NCI-H1105 (cell line): ENCODE measurements around the gene WDR90.

Source experiments
- DNase-seq: peaks from one replicate; lab custom pipeline; 2025; lab: John Stamatoyannopoulos, UW

Gene WDR90

DNA sequence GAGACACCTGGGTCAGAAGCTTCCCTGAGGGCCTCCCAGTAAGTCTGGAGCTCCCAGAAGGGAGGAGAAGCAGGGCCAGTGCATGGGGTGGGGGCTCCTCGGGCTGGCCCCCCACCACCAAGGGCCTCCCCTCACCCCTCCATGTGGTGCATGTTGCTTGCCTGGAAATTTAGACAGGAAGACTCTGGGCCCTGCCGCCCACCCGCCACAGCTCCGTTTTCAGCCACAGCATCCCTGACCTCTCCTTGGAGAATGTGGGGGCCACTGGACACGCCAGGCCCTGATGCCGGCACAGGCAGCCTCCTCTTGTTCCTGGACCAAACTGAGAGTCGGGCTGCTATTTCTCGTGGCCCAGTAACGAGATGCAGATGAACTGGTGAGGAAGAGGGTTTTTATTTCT lies 10.3 kb upstream of the WDR90 start:
- DNase-seq, result no peak

DNA sequence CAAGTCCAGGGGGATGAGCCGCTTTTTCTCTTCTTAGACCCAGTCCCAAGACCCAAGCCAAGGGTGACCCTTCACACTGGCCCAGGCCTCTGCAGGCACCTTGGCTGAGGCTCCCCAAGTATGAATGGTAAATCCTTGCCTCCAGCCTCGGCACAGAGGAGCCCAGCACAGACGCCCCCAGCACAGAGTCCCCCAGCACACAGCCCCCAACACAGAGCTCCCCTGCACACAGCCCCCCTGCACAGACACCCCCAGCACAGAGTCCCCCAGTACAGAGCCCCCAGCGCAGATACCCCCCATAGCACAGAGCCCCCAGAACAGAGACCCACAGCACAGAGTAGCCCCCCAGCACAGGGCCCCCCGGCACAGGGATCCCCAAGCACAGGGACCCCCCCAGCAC lies 8.6 kb upstream of the WDR90 start:
- no peak for DNase-seq

- peak; percentile 13 for DNase-seq
These were observed 7.6 kb upstream of the WDR90 start, which contains the start of gene MCRIP2 for GRCh38 chr16:641326-642188. TSS of gene MCRIP2 (plus strand) at chr16:641828. CDS start at chr16:641992, 164 bp downstream.

DNA sequence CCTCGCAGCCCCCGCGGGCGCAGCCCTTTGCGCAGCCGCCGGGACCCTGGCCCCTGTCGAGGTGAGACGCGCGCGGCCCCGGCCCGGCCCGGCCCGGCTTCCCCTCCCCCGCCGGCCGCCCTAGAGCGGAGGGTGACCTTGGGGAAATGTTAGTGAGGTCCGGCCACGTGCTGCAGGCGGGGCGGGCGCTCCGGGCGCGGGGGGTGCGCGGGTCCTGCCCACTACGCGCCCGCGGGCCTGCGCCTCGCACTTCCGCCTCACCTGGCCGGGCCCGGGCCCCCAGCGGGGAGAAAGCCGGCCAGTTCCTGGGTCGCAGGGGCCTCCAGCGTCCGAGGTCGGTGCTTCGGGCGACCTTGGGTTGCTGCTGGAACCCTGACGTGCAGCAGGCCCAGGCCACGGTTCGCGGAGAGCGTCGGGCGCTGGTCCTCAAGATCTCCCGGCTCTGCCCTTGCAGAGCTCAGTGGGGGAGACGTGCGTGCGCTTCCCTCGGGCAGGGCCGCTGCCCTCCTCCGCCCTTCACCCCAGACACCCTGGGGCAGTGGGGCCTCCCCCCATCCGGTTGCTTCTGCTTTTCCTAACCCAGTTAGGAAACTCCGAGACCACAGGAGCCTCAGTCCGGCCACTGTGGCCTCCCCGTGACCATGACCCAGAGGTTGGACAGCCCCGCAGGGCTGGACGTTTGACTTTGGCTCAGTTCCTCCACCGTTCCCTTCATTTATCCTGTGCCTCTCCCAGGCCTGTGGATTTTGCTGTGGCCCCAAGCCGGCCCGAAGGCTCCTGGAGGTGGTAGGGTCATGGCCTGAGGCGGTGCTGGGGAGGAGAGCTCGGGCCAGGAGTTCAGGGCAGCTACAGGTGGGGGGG lies 6.7 kb upstream of the WDR90 start:
- no peak for DNase-seq

GRCh38 chr16:643050-643368 lies 6.2 kb upstream of the WDR90 start:
- DNase-seq, result no peak

DNA sequence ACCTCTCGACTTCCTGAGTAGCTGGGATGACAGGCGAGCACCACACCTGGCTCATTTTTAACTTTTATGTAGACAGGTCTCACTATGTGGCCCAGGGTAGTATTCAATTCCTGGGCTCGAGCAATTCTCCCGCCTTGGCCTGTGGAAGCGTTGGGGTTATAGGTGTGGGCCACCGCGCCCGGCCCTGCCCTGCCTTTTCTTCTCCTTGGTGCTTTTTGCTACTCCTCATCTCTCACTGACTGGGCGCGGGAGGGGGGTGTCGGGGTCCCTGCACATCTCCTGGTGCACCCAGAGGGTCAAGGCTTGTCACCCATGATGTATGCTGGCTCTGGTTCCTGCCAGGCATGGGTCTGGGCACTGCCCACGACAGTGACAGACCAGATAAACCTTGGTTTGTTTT lies 4.6 kb upstream of the WDR90 start:
- no peak for DNase-seq

- no peak for DNase-seq
These were observed 3.1 kb upstream of the WDR90 start for GRCh38 chr16:645852-646678.

DNA sequence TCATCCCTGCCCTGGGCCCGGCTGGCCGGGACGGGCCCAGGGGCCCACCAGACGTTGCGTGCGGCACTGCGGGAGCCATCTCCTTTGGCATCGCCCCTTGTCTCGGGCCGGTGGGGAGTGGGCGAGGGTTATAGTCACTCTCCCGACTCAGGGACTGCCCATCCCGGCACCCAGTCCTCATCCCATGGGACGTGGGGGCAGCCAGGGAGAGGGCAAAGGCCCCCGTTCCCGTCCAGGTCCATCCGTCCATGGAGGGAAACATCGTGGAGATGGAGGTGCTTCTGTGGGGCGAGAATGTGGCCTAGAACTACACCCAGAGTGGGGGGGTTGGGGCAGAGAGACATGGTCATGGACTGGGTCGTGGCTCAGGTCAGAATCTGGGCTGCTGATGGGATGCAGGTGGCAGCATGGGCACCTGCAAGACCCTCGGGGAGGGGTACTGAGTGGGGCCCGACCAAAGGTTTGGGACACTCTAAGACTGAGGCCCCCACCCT lies 2.4 kb upstream of the WDR90 start:
- DNase-seq, result no peak

DNA sequence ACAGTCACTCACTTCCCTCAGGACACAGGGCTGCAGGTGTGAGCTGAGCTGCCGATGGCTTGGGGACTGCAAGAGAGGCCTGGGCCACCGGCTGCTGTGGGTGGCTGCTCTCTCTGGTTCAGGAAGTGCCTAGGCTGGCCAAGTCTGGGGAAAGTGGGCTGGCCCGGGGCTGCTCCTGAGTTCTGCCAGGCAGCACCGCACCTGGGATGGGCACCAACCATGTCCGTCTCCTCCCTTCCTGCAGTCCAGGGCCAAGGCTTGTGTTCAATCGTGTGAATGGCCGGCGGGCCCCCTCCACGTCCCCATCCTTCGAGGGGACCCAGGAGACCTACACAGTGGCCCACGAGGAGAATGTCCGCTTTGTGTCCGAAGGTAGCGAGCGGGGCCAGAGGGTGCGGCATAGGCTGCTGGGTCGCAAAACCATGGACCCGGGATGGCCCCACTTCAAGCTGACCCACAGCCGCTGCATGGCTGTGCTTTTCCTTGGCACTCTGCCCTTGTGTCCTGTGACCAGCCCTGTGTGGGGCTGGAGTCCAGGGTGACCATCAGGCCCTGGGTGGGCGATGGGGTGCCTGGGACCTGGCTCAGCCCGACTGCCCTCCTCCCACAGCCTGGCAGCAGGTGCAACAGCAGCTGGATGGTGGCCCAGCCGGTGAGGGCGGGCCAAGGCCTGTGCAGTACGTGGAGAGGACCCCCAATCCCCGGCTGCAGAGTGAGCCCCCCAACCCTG lies 1.8 kb upstream of the WDR90 start:
- no peak for DNase-seq

DNA sequence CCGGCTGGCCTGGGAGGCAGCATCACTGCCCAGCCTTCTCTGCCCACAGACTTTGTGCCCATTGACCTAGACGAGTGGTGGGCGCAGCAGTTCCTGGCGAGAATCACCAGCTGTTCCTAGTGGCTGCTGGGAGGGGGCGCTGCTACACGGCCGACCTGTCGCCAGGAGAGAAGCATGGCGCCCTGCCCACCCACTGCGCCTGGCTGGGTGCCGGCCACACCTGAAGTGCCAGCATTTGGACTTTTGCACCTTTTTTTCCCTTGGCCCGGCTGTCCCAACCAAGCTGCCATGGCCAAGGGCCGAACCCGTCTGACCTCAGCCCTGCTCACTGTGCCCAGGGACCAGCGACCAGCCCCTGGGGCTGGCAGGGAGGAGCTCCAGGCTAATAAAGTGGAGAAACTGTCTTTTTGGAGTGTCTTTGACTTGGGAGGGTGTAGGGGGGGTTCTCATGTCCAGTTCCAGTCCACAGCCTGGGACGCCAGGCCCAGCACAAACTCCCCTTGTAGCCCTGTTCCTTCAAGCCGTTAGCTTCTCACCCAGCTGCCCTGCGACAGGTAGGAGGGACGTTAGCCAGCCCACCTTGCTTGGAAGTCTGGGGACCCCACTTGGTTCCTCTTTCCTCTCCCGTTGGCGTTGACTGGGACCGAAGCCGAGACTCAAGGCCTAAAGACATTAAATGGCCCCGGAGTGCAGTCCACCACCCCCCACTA lies 939 bp upstream of the WDR90 start:
- DNase-seq, result peak; percentile 17

GRCh38 chr16:649631-650030 lies 466 bp downstream of the WDR90 start:
- DNase-seq, result no peak

GRCh38 chr16:651844-652243 lies 2.7 kb downstream of the WDR90 start:
- DNase-seq, result no peak

DNA sequence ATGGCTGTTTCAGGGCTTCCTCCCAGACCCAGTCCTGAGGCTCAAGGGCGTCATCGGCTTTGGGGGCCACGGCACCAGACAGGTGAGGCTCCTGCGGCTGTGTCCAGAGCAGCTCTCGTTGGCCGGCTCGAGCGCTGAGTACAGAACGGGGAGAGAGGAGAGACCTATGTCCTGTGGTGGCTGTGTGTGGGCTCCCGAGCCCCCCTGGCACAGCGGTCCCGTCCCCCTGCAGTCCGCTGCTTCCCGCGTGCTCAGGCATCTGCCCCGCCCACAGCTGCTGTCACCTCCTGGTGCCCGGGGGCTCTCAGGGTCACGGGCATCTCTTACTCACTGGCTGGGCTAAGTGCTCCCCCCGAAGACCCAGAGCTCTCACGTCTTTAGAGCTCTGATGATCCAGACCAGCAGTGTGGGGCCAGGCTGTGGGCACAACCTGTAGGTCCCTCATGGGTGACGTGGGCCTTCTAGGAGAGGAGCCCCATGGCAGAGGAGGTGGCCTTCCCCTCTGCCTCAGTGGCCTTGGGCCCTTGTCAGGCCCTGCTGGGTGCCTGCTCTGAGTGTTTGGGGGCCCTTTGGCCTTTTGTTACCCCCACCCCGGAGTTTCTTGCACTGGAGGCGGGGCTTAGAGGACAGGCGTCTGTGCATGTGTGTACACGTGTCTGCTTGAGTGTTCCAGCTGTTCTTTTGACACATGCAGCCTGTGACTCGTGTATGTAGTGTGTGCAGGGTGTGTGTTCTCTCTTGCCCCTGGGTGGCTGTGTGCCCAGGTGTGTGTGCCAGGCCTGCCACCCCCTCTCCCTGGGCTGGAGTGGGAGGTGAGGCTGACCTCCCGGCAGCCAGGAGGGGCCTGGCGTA lies 3.5 kb downstream of the WDR90 start:
- no peak for DNase-seq

- no peak for DNase-seq
These were observed 4.9 kb downstream of the WDR90 start for GRCh38 chr16:654034-654433.

GRCh38 chr16:657487-657886 lies 8.3 kb downstream of the WDR90 start:
- no peak for DNase-seq

DNA sequence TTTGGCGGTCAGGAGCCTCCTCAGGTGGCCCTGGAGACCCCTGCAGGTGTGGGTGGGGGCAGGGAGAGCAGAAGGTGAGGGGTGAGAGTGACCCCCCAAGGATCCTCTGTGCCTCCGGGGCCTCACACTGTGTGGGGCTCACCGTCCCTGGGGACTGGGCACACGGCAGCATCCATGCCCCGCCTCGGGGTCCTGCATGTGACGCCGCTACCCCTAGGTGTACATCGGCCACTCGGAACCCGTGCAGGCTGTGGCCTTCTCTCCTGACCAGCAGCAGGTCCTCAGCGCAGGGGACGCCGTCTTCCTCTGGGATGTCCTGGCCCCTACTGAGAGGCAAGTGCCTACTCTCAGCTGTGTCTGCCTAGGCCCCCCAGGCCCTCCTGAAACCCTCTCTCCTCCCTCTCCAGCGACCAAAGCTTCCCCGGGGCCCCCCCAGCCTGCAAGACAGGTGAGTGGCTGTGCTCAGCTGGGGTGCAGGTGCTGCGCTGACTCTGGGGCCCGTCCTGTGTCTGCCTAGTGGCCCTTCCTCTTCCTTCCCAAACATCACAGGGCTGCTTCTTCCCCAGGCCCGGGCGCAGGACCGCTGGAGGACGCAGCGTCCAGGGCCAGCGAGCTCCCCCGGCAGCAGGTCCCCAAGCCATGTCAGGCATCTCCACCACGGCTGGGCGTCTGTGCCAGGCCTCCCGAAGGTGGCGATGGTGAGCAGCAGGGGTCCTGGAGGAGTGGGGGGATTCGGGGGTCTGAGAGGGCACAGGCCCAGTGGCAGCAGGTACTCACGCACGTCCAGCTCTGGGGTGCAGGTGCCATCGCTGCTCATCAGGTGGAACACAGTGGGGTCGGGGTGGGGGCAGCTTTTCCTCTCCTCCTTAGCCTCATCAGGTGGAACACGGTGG lies 9.8 kb downstream of the WDR90 start:
- DNase-seq, result no peak

DNA sequence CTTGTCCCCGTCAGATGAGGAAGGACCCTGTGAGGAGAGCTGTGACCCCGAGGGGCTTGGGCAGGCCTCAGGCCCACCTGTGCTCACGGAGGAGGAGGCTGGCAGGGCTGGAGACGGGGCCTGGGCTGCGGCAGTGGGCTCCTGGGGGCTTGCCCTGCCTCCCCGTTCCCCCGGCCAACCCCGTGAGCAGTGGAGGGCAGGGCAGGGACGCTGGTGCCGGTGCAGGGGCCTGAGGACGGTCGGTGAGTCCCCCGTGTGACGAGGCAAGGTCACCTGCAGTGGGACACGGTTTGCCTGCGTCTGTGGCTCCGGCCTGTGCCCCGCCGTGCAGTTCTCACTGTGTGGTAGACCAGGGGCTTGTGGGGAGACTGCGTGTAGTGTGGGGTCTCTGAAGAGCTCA lies 10.5 kb downstream of the WDR90 start:
- DNase-seq, result no peak

- no peak for DNase-seq
These were observed 10.9 kb downstream of the WDR90 start for GRCh38 chr16:660132-660458.
